HFFc6 (cell line): ENCODE results near the gene PDCD4. TPM values are rescaled to one million over a fixed set of nuclear protein-coding genes. Genes with fewer than 3 reads are reported as not detected.
A peak's percentile ranks its signal among the peaks of the same experiment; 100 is the strongest.

ENCODE experiments used
- DNase-seq: peaks from one replicate; pipeline ENCODE4 v3.0.0-alpha.2; 2018
- H3K27ac Mint-ChIP-seq: 2 replicates; pipeline ENCODE4 v1.8.0; 2020; ENCODE audit warnings: mild to moderate bottlenecking, mixed read lengths
- H3K27me3 Mint-ChIP-seq: 2 replicates; pipeline ENCODE4 v1.8.0; 2021; ENCODE audit warnings: mild to moderate bottlenecking, moderate library complexity, mixed read lengths; ENCODE audit not compliant: insufficient read depth
- H3K36me3 Mint-ChIP-seq: 2 replicates; pipeline ENCODE4 v1.8.0; 2021; ENCODE audit warnings: low read depth, mixed read lengths
- H3K4me1 Mint-ChIP-seq: 2 replicates; pipeline ENCODE4 v1.8.0; 2020; ENCODE audit warnings: low read depth, mixed read lengths
- H3K4me3 Mint-ChIP-seq: 2 replicates; pipeline ENCODE4 v1.8.0; 2020; ENCODE audit warnings: mild to moderate bottlenecking, moderate library complexity, mixed read lengths
- H3K9me3 Mint-ChIP-seq: 2 replicates; pipeline ENCODE4 v1.8.0; 2020; ENCODE audit warnings: mild to moderate bottlenecking, mixed read lengths
- CTCF ChIP-seq: fragments of 200-600 bp; sonication (generic); IDR thresholded peaks from 2 replicates; pipeline ENCODE4 v1.5.0; 2021; ENCODE audit warnings: antibody characterized with exemption, mild to moderate bottlenecking
- total RNA-seq, 6 experiments: library from RNA; stranded (reverse); fragmentation: NEBNext Ultra II Directional; extraction: Animal tissue kit (Norgen Biotek cat#: 25700); gene quantifications; 2 replicates in 1 of 6; 3 replicates in 5 of 6; pipeline ENCODE4 v1.2.3, GENCODE V29; 2021

PDCD4 gene
- total RNA-seq, 6 experiments from 2014 or later, result 56.0 to 85.6 (median 72.8) TPM

GRCh38 chr10:110852947-110853346 is 18.8 kb upstream of the PDCD4 start:
- no peak overlapping the region for H3K4me3 Mint-ChIP-seq
- no peaks in the 10 kb centered on the region for H3K9me3 Mint-ChIP-seq
- no peaks in the 10 kb centered on the region for H3K36me3 Mint-ChIP-seq
- no peak for DNase-seq
- no peak overlapping the region for H3K27ac Mint-ChIP-seq
- H3K27me3 Mint-ChIP-seq, result peaks cover 10% of the 10 kb centered on the region
- no peak for TF ChIP-seq CTCF
- peaks cover 16% of the 10 kb centered on the region for H3K4me1 Mint-ChIP-seq

GRCh38 chr10:110853921-110854605 is 17.7 kb upstream of the PDCD4 start:
- Mint-ChIP-seq H3K27ac (no peak overlapping the region), H3K4me3 (no peak overlapping the region), H3K27me3 (peaks cover under 1% of the 10 kb centered on the region; the same call in 1 of the 2 replicates), H3K36me3 (no peaks in the 10 kb centered on the region), H3K9me3 (no peaks in the 10 kb centered on the region), H3K4me1 (peaks cover 22% of the 10 kb centered on the region)
- no peak for DNase-seq
- no peak for TF ChIP-seq CTCF

GRCh38 chr10:110857265-110858171 is 14.2 kb upstream of the PDCD4 start:
- no peak overlapping the region for H3K4me3 Mint-ChIP-seq
- H3K9me3 Mint-ChIP-seq, result no peaks in the 10 kb centered on the region
- no peaks in the 10 kb centered on the region; the same call in 1 of the 2 replicates for H3K27me3 Mint-ChIP-seq
- H3K27ac Mint-ChIP-seq, result no peak overlapping the region
- no peaks in the 10 kb centered on the region for H3K36me3 Mint-ChIP-seq
- no peak for TF ChIP-seq CTCF
- DNase-seq, result no peak
- H3K4me1 Mint-ChIP-seq, result peaks cover 36% of the 10 kb centered on the region

GRCh38 chr10:110858297-110858934 is 13.3 kb upstream of the PDCD4 start:
- H3K27ac Mint-ChIP-seq, result no peak overlapping the region
- no peak overlapping the region for H3K4me3 Mint-ChIP-seq
- no peaks in the 10 kb centered on the region for H3K36me3 Mint-ChIP-seq
- DNase-seq, result no peak
- H3K4me1 Mint-ChIP-seq, result peaks cover 30% of the 10 kb centered on the region
- no peaks in the 10 kb centered on the region for H3K9me3 Mint-ChIP-seq
- no peaks in the 10 kb centered on the region; the same call in 1 of the 2 replicates for H3K27me3 Mint-ChIP-seq
- TF ChIP-seq CTCF, result no peak

- no peak for TF ChIP-seq CTCF
- Mint-ChIP-seq H3K27ac (peak overlapping the region; percentile 23; the same call in 1 of the 2 replicates), H3K9me3 (no peaks in the 10 kb centered on the region), H3K4me1 (peaks cover 34% of the 10 kb centered on the region), H3K4me3 (no peak overlapping the region), H3K36me3 (no peaks in the 10 kb centered on the region), H3K27me3 (no peaks in the 10 kb centered on the region; the same call in 1 of the 2 replicates)
- no peak for DNase-seq
These were observed 12.3 kb upstream of the PDCD4 start for GRCh38 chr10:110859206-110859972.
